HepG2 (cell line): ENCODE data around the gene SIRT7. TPM values are rescaled to one million over a fixed set of nuclear protein-coding genes. Genes with fewer than 3 reads are reported as not detected.

ENCODE experiments used
- AGO1 ChIP-seq: fragments of 200-400 bp; formaldehyde crosslinking; IDR thresholded peaks from 2 replicates; pipeline ENCODE4 v1.6.1; 2017; ENCODE audit warnings: mild to moderate bottlenecking, low read depth, low read length, moderate library complexity; ENCODE audit not compliant: poor library complexity, severe bottlenecking
- FIP1L1 ChIP-seq: fragments of 200-400 bp; formaldehyde crosslinking; IDR thresholded peaks from 2 replicates; pipeline ENCODE4 v1.6.1; 2018; ENCODE audit warnings: low read depth, mild to moderate bottlenecking, low read length, moderate library complexity, borderline replicate concordance; ENCODE audit not compliant: insufficient read depth
- KDM2A ChIP-seq: sonication (generic); formaldehyde crosslinking; IDR thresholded peaks from 2 replicates; pipeline ENCODE4 v1.4.0; 2020; ENCODE audit warnings: low read depth, missing genetic modification reagents, borderline replicate concordance
- KLF13 ChIP-seq: sonication (generic); formaldehyde crosslinking; IDR thresholded peaks from 2 replicates; pipeline ENCODE4 v1.4.0; 2020; ENCODE audit warnings: mild to moderate bottlenecking, missing genetic modification reagents
- NPAS2 ChIP-seq: sonication (generic); formaldehyde crosslinking; IDR thresholded peaks from 2 replicates; pipeline ENCODE4 v1.8.0; 2022; ENCODE audit warnings: mild to moderate bottlenecking, missing genetic modification reagents, borderline replicate concordance
- RBFOX2 ChIP-seq: fragments of 200-400 bp; formaldehyde crosslinking; IDR thresholded peaks from 2 replicates; pipeline ENCODE4 v1.6.1; 2017; ENCODE audit warnings: low read depth, mild to moderate bottlenecking, low read length
- RORA ChIP-seq: sonication (generic); formaldehyde crosslinking; IDR thresholded peaks from 2 replicates; pipeline ENCODE4 v1.5.0; 2020; ENCODE audit warnings: mild to moderate bottlenecking, missing genetic modification reagents, moderate library complexity
- SMAD1 ChIP-seq: sonication (generic); formaldehyde crosslinking; IDR thresholded peaks from 2 replicates; pipeline ENCODE4 v1.4.0; 2020; ENCODE audit warnings: missing genetic modification reagents, low read depth, mild to moderate bottlenecking, borderline replicate concordance
- TEAD2 ChIP-seq: sonication (generic); formaldehyde crosslinking; IDR thresholded peaks from 2 replicates; pipeline ENCODE4 v1.9.0; 2021; ENCODE audit warnings: missing genetic modification reagents
- ZNF431 ChIP-seq: sonication (generic); formaldehyde crosslinking; IDR thresholded peaks from 2 replicates; pipeline ENCODE4 v1.9.0; 2022; ENCODE audit warnings: missing genetic modification reagents, low read depth, mild to moderate bottlenecking, borderline replicate concordance
- ZZZ3 ChIP-seq: sonication (generic); formaldehyde crosslinking; IDR thresholded peaks from 2 replicates; pipeline ENCODE4 v1.4.0; 2020; ENCODE audit warnings: missing genetic modification reagents, mild to moderate bottlenecking, borderline replicate concordance
- polyA plus RNA-seq, 8 experiments: library from polyadenylated mRNA; depleted of rRNA in 3 of 8; stranded (reverse) in 7 of 8; unstranded in 1 of 8; fragments of >200 nt; fragmentation: Illumina TruSeq in 4 of 8; extraction: Trizol in 4 of 8; gene quantifications; 2 replicates each; pipeline versions ENCODE4 v1.2.1 to v1.2.3, GENCODE V29; 2011 to 2016; ENCODE audit warnings: low read depth in 4 of 8, missing spikeins in 1 of 8, mixed read lengths in 1 of 8; ENCODE audit not compliant: insufficient read depth in 1 of 8
- total RNA-seq, 5 experiments: library from RNA; depleted of rRNA; stranded (reverse); fragments of >200 nt; fragmentation: Illumina TruSeq; extraction: Trizol; gene quantifications; 2 replicates each; pipeline ENCODE4 v1.2.3, GENCODE V29; 2016; ENCODE audit warnings: low read depth in 1 of 5
- TF ChIP-seq, protein P1 (sequence below): sonication (generic); formaldehyde crosslinking; IDR thresholded peaks from 2 replicates; pipeline ENCODE4 v1.5.0; 2020; ENCODE audit warnings: missing genetic modification reagents
- TF ChIP-seq, protein P2 (sequence below): sonication (generic); formaldehyde crosslinking; IDR thresholded peaks from 2 replicates; pipeline ENCODE4 v1.4.0; 2020; ENCODE audit warnings: missing genetic modification reagents, borderline replicate concordance
- TF ChIP-seq, protein P3 (sequence below): conservative IDR thresholded peaks from 2 replicates; pipeline ENCODE4 v1.6.1; 2018; ENCODE audit warnings: missing genetic modification reagents
- TF ChIP-seq, protein P4 (sequence below): sonication (generic); formaldehyde crosslinking; IDR thresholded peaks from 2 replicates; pipeline ENCODE4 v1.4.0; 2020; ENCODE audit warnings: missing genetic modification reagents
- TF ChIP-seq, protein P5 (sequence below): sonication (generic); formaldehyde crosslinking; IDR thresholded peaks from 2 replicates; pipeline ENCODE4 v1.4.0; 2020; ENCODE audit warnings: missing genetic modification reagents

Gene SIRT7
- total and polyA plus RNA-seq, 2 of the 13 experiments (the other 11 are each of a cell fraction or from before 2014, with no cell fraction given) = 8.3 to 24.8 TPM

DNA sequence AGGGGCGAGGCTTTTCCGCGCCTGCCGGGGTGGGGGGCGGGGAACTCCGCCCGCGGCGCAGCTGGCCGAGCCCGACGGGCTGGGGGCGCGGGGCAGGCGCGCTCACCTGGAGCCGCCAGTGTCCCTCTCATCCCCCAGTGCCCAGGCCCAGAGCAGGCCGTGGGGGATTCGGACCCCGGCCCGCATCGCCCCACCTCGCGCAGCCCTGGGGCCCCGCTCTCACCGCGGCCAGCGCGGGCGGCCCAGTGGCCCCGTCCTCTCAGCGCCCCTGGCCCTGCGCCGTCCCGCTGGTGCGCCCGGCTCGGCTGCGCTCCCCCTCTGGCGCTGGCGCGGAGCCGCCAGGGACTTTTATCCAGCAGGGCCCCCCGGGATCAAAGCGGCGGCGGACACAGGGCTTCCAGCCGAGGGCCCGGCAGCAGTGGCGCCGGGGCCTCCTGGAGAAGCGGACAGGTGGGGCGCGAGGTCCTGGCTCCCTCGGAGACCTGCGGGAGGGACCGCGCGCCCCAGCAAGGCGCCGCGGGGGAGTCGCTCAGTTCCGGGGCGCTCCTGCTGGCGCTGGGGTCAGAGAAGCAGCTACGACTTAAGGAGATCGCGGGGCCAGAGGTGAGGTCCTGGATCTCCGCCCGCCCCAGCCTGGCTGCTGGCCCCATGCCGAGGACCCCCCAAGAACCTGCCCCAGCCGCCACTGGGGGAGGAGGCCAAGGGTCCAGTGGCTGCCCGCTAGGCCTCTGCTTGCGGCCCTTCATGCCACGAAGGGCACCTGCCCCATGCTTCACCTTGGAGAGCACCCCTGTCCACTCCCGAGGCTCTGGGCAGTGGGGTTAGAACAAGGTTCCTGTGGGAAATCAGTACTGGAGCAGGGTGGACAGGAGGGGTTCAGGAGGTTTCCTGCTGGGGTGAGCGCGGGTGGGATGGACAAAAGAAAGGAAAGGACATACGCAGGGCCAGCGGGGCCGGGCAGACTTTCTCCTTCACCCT lies 43.8 kb upstream of the SIRT7 start (continued):
- TF ChIP-seq AGO1 = no peak
- TF ChIP-seq, protein P1, sequence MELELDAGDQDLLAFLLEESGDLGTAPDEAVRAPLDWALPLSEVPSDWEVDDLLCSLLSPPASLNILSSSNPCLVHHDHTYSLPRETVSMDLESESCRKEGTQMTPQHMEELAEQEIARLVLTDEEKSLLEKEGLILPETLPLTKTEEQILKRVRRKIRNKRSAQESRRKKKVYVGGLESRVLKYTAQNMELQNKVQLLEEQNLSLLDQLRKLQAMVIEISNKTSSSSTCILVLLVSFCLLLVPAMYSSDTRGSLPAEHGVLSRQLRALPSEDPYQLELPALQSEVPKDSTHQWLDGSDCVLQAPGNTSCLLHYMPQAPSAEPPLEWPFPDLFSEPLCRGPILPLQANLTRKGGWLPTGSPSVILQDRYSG (CRISPR knock-in tag) = peak; percentile 56; the same call in 1 of the 2 replicates
- peak; percentile 16; the same call in 1 of the 2 replicates for TF ChIP-seq SMAD1 (CRISPR knock-in tag)
- TF ChIP-seq RORA = no peak
- no peak for TF ChIP-seq ZZZ3
- peak; percentile 89 for TF ChIP-seq RBFOX2
- TF ChIP-seq, protein P2, sequence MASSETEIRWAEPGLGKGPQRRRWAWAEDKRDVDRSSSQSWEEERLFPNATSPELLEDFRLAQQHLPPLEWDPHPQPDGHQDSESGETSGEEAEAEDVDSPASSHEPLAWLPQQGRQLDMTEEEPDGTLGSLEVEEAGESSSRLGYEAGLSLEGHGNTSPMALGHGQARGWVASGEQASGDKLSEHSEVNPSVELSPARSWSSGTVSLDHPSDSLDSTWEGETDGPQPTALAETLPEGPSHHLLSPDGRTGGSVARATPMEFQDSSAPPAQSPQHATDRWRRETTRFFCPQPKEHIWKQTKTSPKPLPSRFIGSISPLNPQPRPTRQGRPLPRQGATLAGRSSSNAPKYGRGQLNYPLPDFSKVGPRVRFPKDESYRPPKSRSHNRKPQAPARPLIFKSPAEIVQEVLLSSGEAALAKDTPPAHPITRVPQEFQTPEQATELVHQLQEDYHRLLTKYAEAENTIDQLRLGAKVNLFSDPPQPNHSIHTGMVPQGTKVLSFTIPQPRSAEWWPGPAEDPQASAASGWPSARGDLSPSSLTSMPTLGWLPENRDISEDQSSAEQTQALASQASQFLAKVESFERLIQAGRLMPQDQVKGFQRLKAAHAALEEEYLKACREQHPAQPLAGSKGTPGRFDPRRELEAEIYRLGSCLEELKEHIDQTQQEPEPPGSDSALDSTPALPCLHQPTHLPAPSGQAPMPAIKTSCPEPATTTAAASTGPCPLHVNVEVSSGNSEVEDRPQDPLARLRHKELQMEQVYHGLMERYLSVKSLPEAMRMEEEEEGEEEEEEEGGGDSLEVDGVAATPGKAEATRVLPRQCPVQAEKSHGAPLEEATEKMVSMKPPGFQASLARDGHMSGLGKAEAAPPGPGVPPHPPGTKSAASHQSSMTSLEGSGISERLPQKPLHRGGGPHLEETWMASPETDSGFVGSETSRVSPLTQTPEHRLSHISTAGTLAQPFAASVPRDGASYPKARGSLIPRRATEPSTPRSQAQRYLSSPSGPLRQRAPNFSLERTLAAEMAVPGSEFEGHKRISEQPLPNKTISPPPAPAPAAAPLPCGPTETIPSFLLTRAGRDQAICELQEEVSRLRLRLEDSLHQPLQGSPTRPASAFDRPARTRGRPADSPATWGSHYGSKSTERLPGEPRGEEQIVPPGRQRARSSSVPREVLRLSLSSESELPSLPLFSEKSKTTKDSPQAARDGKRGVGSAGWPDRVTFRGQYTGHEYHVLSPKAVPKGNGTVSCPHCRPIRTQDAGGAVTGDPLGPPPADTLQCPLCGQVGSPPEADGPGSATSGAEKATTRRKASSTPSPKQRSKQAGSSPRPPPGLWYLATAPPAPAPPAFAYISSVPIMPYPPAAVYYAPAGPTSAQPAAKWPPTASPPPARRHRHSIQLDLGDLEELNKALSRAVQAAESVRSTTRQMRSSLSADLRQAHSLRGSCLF (CRISPR knock-in tag) = no peak
- no peak for TF ChIP-seq KLF13 (CRISPR knock-in tag)
- no peak for TF ChIP-seq ZNF431
- TF ChIP-seq FIP1L1 = no peak
- TF ChIP-seq TEAD2 (CRISPR knock-in tag) = no peak
- TF ChIP-seq KDM2A = no peak; the same call in none of the 2 replicates
- TF ChIP-seq, protein P3, sequence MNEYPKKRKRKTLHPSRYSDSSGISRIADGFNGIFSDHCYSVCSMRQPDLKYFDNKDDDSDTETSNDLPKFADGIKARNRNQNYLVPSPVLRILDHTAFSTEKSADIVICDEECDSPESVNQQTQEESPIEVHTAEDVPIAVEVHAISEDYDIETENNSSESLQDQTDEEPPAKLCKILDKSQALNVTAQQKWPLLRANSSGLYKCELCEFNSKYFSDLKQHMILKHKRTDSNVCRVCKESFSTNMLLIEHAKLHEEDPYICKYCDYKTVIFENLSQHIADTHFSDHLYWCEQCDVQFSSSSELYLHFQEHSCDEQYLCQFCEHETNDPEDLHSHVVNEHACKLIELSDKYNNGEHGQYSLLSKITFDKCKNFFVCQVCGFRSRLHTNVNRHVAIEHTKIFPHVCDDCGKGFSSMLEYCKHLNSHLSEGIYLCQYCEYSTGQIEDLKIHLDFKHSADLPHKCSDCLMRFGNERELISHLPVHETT = no peak
- no peak for TF ChIP-seq NPAS2 (CRISPR knock-in tag)
- TF ChIP-seq, protein P4, sequence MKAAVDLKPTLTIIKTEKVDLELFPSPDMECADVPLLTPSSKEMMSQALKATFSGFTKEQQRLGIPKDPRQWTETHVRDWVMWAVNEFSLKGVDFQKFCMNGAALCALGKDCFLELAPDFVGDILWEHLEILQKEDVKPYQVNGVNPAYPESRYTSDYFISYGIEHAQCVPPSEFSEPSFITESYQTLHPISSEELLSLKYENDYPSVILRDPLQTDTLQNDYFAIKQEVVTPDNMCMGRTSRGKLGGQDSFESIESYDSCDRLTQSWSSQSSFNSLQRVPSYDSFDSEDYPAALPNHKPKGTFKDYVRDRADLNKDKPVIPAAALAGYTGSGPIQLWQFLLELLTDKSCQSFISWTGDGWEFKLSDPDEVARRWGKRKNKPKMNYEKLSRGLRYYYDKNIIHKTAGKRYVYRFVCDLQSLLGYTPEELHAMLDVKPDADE (CRISPR knock-in tag) = no peak
- TF ChIP-seq, protein P5, sequence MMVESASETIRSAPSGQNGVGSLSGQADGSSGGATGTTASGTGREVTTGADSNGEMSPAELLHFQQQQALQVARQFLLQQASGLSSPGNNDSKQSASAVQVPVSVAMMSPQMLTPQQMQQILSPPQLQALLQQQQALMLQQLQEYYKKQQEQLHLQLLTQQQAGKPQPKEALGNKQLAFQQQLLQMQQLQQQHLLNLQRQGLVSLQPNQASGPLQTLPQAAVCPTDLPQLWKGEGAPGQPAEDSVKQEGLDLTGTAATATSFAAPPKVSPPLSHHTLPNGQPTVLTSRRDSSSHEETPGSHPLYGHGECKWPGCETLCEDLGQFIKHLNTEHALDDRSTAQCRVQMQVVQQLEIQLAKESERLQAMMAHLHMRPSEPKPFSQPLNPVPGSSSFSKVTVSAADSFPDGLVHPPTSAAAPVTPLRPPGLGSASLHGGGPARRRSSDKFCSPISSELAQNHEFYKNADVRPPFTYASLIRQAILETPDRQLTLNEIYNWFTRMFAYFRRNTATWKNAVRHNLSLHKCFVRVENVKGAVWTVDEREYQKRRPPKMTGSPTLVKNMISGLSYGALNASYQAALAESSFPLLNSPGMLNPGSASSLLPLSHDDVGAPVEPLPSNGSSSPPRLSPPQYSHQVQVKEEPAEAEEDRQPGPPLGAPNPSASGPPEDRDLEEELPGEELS (CRISPR knock-in tag) = no peak
